ENCODE measurements around the gene SLC7A9.
"Not testable (repeated sequence)": the region's sequence is repeated elsewhere in the genome, so short reads cannot be mapped to it uniquely, and the experiment has no call there.

Gene SLC7A9

GRCh38 chr19:32869369-32869965 lies at the start of gene SLC7A9:
SLC7A9 (minus strand) TSS chr19:32869767; CDS start chr19:32868534, 1,233 bp downstream.
- no peak for DNase-seq (ENCODE audit: low read depth)

DNA sequence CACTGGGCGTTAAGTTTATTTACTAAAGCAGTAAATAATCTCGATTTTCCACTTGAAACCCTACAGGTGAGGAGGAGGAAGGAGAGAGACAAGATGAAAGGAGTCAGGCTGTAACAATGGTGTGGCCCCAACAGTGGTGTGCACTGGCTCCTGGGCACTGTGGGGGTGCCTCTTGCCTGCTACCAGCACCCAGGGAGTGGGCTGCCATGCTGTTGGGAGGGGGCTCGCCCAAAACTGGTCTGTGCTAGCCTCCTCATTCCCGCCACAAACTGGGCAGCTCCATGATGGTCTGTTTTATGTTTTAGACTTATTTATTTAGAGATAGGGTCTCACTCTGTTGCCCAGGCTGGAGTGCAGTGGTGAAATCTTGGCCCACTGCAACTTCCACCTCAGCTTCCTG lies 49.8 kb upstream of the SLC7A9 start:
- DNase-seq (ENCODE audit: low read depth): no peak

DNA sequence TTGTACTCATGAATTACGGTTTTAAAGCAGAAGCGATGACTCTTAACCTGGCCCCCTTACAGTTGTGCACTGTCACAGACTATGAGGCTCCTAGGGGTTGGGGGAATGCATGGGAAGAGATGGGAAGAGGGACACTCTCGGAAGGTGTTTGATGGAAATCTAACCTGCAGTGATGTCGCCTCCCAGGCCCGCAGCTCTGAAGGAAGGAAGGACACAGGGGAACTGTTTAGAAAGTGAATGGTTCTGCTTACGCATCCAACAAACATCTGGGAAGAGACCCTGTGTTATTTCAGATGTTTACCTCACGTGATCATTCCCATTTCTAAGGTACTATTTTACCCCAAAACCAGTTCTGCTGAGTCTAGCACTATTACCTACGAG lies 48.0 kb upstream of the SLC7A9 start:
- no peak for DNase-seq (ENCODE audit: low read depth)

DNA sequence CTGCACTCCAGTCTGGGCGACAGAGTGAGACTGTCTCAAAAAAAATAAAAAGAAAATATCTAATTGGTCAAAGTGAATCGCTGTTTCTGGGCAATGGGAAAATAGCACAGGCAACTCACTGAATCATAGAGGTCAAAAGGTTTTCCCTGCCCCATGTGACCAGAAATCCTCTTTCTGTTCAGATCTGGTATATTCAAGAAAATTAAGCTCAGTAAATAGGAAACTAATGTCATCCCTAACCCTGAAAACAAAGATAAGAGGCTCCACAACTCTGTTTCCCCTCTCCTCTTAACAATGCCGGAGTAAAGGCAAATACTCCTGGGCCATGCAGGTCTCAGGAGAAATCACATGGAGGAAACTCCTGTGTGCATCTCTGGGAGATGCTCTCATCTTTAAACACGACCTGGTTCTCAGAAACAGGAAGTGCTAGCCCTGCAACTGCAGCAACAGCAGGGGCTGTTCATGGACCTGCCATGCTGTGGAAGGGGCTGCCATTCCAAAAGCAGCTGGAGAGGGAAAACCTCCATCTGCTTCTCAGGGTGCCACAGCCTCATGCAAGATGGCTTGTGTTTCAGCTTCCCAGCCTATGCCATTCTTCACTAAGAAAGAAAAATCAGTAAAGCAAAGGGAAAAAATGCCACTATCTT lies 47.5 kb upstream of the SLC7A9 start:
- no peak for DNase-seq (ENCODE audit: low read depth)

GRCh38 chr19:32914879-32915660 lies 45.5 kb upstream of the SLC7A9 start:
- peak; percentile 9 for DNase-seq (ENCODE audit: low read depth)

- DNase-seq (ENCODE audit: low read depth): no peak
Observed at GRCh38 chr19:32911467-32911866, 41.9 kb upstream of the SLC7A9 start.

DNA sequence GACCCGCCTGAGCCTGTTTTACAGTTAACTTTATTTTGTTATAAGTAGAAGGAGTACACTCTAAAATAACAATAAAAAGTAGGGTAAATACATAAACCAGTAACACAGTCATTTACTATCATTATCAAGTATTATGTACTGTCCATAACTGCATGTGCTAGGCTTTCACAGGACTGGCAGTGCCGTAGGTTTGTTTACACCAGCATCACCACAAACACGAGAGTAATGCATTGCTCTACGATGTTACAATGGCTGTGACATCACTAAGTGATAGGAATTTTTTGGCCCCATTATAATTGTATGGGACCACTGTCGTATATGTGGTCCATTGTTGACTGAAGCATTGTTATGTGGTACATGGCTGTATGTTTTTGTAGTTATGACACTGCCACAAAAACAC lies 41.3 kb upstream of the SLC7A9 start:
- DNase-seq (ENCODE audit: low read depth): no peak

DNA sequence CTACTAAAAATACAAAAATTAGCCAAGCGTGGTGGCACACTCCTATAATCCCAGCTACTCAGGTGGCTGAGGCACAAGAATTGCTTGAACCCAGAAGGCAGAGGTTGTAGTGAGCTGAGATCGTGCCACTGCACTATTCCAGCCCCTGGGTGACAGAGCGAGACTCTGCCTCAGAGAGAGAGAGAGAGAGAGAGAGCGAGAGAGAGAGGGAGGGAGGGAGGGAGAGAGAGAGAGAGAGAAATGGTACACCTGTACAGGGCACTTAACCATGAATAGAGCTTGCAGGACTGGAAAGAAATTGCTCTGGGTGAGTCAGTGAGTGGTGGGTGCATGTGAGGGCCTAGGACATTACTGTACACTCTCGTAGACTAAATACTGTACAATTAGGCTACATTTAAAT lies 40.5 kb upstream of the SLC7A9 start:
- no peak for DNase-seq (ENCODE audit: low read depth)

DNA sequence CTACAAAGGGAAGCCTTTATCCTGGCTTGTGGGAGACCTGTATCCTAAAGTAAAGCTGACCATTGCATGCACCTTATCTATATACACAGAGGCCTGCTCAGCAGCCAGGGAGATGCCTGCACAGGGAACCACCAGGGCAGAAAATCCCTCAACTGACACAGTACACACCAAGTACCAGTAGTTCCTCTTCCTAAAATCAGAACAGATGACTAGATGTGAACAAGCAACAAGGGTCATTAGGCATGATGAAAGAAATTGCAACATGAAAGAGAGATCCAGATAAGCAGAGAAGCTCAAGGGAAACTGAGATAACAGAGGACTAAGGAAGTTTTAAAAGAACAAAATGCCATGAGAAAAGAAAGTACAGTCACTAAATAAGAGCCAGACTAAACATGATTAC lies 39.7 kb upstream of the SLC7A9 start:
- no peak for DNase-seq (ENCODE audit: low read depth)

GRCh38 chr19:32908641-32909190 lies 39.1 kb upstream of the SLC7A9 start:
- DNase-seq (ENCODE audit: low read depth): peak; percentile 4

GRCh38 chr19:32902448-32902847 lies 32.9 kb upstream of the SLC7A9 start:
- no peak for DNase-seq (ENCODE audit: low read depth)

DNA sequence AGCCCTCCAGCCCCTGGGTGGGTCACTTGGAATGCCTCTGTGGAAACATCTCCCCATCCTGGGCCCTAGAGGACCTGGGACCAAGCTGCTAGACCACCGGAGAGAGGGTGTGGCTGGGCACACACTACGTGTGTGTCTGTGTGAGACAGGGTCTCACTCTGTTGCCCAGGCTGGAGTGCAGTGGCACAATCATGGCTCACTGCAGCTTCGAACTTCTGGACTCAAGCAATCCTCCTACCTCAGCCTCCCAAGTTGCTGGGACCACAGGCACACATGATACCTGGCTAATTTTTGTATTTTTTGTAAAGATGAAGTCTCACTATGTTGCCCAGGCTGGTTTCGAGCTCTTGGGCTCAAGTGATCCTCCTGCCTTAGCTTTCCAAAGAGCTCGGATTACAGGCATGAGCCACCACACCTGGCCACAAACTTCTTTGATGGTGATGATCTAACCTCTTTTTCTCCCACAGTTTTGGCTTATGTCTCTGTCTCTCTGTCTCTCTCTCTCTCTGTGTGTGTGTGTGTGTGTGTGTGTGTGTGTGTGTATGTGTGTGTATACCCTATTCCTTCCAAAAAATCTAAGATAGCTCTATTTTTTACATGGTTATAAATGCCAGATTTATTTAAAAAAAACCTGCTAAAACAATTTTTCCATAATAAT lies 32.1 kb upstream of the SLC7A9 start:
- no peak for DNase-seq (ENCODE audit: low read depth)

GRCh38 chr19:32896516-32897214 lies 27.1 kb upstream of the SLC7A9 start:
- no peak for DNase-seq (ENCODE audit: low read depth)

DNA sequence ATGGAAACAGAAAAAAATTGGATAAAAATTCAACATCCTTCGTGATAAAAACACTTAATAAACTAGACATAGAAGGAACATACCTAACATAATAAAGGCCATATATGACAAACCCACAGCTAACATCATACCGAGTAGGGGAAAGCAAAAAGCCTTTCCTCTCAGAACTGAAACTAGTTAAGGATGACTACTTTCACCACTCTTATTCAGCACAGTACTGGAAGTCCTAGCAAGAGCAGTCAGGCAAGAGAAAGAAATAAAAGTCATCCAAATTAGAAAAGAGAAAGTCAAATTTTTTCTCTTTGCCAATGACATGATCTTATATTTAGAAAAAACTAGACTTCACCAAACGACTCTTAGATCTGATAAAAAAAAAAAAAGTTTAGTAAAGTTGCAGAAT lies 25.8 kb upstream of the SLC7A9 start:
- no peak for DNase-seq (ENCODE audit: low read depth)

DNA sequence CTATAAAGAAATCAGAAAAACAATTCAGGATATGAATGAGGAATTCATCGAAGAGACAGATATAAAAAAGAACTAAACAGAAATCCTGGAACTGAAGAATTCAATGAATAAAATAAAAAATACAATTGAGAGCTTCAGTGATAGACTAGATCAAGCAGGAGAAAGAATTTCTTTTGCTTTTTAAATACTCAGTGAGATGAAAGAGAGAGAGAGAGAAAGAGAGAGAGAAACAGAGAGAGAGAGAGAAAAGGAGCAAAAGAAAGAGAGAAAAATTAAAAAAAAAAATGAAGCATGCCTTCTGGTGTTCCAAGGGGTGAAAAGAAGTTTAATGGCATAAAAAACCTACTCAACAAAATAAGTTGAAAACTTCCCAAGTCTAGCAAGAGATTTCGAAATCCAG lies 22.0 kb upstream of the SLC7A9 start:
- DNase-seq (ENCODE audit: low read depth): no peak

DNA sequence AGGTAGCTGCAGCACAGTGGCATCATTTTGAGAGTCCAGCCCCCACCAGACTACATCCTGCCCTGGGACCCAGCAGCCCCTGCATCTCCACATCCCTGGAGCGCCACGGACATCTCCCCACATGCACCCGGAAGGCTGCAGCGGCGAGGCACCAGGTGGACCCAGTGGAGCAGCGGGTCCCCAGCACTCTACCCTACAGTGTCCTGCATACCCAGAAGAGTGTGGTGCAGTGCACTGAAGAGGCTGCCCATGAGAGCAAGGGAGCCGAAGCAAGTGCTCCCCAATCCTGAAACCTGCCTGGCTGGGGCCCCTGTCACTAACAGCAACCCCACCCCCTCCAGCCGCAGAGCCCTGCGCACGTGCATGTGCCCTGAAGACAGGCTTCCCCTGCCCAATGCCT lies 21.3 kb upstream of the SLC7A9 start:
- no peak for DNase-seq (ENCODE audit: low read depth)

- no peak for DNase-seq (ENCODE audit: low read depth)
Observed at GRCh38 chr19:32890326-32890725, 20.8 kb upstream of the SLC7A9 start.

GRCh38 chr19:32889137-32889934 lies 19.8 kb upstream of the SLC7A9 start:
- no peak for DNase-seq (ENCODE audit: low read depth)

- DNase-seq (ENCODE audit: low read depth): no peak
Observed at GRCh38 chr19:32887572-32888215, 18.1 kb upstream of the SLC7A9 start.

DNA sequence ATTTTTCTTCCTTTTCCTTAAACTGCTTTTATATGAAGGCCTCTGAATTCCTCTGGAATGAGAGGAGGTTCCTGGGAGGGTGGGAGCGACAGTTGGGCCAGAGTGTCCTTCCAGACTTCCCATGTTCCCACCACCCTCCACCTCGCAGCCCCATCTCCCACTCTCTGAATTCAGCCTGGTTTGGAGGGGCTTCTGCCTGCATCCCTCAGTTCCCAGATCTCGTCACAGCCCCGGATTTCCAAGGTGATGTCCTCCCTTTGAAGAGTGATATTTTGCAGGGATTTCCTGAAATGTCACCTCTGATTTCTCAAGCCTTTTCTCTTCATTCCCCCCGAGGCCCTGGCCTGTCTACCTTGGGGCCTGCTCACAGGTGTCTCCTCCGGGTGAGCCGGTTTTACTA lies 16.7 kb upstream of the SLC7A9 start:
- DNase-seq (ENCODE audit: low read depth): no peak

- DNase-seq (ENCODE audit: low read depth): not testable (repeated sequence)
Observed at GRCh38 chr19:32885255-32885654, 15.7 kb upstream of the SLC7A9 start.
